Measurements from ENCODE around the gene LUZP4.
"Not testable (repeated sequence)": the region's sequence is repeated elsewhere in the genome, so short reads cannot be mapped to it uniquely, and the experiment has no call there.

Gene LUZP4

DNA sequence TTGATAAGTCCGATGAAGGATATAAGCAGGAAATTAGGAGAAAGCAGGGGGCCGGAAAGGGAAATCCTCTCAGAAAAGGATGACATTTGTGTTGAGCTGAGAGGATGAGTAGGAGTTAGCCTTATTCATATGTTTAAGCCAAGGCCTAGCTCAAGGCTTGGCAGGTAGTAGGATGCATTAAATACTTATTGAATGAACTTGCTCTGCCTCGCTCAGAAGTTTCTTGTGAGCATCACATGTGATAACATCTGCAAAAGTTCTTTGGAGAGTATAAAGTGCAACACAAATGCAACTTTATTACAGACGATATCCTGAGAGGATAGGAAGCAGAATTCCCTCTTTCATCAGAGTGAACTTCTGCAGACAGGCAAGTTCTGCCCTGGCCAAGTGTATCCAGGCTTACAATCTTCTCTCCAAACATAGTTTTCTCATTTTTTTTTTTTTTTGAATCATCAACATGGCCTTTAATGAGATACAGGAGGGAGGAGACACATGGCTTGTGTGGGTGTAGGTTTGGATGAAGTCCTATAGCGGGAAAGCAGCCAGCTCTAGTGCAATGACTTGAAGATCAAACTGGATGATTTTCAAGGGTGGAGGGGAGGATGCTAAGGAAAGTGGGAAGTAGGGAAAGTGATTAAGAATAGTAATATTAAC, 48.1 kb downstream of the LUZP4 start:
- DNase-seq (ENCODE audit: low read depth in 3 of 3) = no peak

DNA sequence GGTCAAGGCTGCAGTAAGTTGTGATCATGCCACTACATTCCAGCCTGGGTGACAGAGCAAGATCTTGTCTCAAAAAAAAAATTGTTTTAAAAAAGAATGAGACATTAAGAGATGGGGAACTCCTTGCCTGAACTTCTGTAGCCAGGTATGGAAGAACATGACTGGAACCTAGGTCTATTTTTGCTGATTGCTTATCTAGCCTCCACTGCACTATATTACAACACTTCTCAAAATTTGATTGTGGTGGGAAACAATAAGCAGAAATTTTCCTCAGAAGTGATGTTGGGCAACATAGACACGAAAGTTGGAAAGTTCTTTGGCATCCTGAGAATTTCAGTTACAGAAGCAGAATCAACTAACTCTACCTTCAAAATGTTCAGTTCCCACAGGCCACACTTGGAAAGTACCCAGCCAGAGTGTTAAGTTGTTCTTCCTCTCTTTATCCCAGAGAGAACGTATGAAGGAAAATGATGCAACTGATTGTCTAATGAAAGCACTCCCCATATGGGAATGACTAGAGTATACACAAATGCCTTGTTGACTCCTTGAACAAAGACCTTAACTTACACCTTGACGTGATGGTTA, 50.0 kb downstream of the LUZP4 start:
- no peak for DNase-seq (ENCODE audit: low read depth in 3 of 3)

DNA sequence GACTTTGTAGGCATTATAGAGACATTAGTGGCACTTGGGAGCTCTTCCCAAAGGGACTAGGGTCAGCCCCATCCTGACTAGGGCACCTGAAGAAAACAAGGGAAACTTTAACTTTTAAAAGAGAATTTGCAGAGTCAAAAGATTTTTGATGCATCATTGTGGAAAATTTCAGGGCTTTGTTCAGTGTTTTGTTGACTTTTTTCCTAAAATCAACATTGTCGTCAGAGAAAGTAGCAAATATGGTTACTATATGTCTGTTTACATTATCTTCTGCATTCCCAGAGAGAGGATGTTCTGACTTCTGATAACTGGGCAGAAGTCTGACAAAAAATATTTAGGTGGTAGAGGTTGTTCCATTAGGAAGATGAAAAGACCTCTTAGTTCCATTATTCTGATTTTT, 51.9 kb downstream of the LUZP4 start:
- DNase-seq (ENCODE audit: low read depth in 3 of 3) = no peak

DNA sequence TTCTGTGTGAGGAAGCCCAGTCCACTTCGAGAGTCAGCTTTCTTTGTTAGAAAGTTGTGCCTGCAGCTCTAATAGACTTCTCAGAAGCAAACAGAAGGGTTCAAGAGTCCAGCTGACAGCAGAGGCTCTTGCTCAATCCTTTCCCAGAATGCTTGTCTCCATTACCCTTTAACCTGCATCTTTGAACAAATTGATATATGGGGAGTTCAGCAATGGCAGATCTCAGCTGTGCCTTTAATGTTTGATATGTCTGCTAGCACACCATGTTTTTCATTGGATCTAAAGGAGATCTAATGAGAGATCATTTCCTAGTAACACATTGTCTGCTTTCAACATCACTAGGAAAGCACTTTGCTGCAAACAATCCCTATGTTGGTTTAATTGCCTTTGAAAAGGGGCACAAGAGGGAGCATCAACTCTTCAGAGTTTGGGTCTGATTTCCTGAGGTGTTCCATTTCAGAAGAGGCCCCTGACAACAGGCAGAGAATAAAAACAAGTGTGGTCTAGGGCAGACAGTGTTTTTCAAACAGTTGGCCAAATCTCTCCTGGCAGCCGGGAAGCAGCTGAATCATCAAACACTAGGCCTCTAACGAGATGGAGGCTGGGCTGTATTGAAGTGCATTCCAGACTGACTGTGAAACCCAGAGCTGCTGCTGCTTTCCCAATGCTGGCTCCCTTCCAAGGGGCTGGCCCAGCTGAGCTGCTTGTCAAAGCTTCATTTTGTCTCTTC, 55.5 kb downstream of the LUZP4 start:
- DNase-seq (ENCODE audit: low read depth in 3 of 3) = no peak

DNA sequence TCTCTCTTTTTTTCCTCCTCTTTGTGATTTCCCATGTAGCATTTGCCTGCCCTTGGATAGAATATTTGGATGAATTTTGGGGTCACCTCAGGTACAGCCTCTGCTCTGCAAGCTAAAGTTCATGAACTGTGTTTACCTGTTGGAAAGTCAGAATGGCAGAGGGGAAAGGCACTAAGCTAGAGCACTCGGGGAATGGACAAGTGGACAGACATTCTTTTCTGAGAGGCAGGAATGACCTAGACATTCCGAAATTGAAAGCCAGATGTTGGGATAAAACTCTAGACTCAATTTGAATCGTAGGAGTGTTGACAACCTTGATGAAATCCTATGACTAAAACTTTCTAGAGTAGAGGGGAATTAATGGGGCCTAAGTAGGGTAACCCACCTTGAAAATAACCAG, 56.1 kb downstream of the LUZP4 start:
- DNase-seq (ENCODE audit: low read depth in 3 of 3) = no peak

DNA sequence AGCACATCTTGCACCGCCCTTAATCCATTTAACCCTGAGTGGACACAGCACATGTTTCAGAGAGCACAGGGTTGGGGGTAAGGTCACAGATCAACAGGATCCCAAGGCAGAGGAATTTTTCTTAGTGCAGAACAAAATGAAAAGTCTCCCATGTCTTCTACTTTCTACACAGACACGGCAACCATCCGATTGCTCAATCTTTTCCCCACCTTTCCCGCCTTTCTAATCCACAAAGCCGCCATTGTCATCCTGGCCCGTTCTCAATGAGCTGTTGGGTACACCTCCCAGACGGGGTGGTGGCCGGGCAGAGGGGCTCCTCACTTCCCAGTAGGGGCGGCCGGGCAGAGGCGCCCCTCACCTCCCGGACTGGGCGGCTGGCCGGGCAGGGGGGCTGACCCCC, 57.2 kb downstream of the LUZP4 start:
- DNase-seq (ENCODE audit: low read depth in 3 of 3) = not testable (repeated sequence)

DNA sequence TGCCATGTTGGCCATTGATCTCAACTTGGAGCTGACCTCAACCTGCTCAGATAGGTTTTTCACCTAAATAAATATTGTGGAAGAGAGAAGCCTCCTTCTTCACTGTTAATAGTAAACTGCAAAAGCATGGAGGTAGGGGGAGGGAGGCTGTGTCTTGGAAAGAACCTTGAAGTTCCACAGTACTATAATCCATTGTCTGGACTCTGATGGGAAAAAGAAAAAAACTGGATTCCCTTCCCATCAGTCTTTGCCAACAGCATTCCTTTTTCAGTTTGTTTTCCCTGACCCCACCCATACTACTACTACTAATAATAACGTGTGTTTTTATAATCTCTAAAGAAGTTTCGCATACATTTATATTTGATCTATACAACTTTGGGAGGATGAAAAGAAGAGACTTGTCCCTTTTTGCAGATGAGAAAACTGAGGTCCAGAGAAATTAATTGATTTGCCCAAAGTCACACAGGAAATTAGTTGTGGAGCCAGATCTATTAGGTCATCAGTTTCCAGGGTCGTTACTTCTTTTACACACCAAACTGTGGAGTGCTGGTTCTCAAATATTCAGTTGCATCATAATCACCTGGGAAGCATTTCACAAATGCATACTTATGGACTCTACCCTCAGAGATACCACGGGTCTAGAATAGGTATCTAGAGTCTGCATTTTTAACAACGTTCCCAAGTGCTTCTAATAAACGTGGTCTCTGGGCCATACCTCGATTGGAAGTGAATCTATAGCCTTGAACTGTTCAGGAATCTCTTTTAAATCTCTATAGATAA, 59.1 kb downstream of the LUZP4 start:
- no peak for DNase-seq (ENCODE audit: low read depth in 3 of 3)

DNA sequence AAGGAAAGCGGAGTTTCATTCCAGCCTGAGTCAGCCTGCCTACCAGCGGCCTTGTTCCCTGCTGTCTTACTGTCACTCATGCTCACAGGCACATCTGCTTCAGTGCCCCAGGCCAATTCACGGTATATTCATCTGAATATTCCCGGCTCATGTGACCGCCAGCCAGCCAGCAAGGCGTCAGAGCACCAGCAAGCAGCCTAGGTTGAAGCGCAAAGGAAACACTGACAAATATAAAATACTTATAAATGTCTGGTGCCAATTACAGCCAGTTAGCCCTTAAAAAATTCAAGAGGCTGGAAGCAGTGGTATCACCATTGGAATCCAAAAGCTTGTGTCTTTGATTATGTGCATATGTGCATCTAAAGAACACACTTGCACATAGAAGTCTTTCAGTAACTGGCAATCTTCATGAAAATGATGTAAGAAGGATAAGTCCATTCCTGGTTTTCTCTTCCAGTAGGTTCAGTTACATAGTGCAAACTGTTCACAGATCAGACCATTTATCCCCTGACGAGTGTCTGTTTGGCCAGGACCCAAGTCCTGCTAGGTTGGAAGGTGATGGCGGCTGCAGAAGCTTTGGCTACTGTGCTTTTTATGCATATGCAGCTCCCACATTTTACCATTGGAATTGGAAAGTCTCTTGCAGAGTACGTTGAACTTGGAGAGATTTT, 61.3 kb downstream of the LUZP4 start:
- no peak for DNase-seq (ENCODE audit: low read depth in 3 of 3)

DNA sequence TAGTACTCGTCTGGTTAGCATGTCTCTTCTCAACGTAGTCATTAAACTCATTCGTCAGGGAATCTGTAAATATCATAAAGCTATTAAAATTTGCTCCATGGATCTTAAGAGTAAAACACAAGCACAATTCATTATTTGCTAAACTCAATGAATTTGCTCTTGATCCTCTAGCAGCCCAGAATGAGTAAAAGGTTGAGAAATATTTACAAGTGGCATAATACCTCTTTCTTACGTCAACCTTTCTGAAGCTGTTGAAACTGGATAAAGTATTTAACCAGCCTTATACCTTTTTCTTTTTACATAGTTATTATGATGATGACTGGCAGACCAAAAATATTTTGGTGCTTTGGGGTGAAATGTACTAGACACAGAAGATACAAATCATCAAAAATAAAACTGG, 66.9 kb downstream of the LUZP4 start:
- no peak for DNase-seq (ENCODE audit: low read depth in 3 of 3)
